Measurements from ENCODE around the gene ZFP36L1.

DNA sequence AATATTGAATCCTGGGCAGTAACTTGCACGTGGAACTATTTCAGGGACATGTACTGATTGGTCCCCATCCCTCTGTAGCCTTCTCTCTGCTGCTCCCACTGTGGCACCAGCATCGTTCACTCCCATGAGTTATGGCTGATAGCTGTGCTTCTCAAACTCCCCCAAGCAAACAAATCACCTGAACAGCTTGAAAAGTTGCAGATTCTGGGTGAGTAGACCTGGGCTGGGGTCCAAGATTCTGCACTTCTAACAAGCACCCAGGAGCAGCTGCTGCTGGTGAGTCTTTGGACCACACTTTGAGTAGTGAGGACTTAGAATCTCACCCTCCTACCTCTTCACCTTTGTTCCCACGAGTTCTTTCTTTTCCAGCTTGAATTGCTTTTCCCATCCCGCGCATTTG, 49.4 kb upstream of the ZFP36L1 start:
- TF ChIP-seq RARB (CRISPR knock-in tag; IDR thresholded peaks at IDR 0.05) (no peak), CSDC2 (CRISPR knock-in tag; IDR thresholded peaks at IDR 0.05) (no peak), GLIS3 (CRISPR knock-in tag; IDR thresholded peaks at IDR 0.05) (no peak), TOX (CRISPR knock-in tag; IDR thresholded peaks at IDR 0.05; ENCODE audit: borderline replicate concordance) (no peak), ZFP3 (CRISPR knock-in tag; IDR thresholded peaks at IDR 0.05) (no peak), ZC3H10 (CRISPR knock-in tag; IDR thresholded peaks at IDR 0.05) (no peak)
- TF ChIP-seq, protein P1, sequence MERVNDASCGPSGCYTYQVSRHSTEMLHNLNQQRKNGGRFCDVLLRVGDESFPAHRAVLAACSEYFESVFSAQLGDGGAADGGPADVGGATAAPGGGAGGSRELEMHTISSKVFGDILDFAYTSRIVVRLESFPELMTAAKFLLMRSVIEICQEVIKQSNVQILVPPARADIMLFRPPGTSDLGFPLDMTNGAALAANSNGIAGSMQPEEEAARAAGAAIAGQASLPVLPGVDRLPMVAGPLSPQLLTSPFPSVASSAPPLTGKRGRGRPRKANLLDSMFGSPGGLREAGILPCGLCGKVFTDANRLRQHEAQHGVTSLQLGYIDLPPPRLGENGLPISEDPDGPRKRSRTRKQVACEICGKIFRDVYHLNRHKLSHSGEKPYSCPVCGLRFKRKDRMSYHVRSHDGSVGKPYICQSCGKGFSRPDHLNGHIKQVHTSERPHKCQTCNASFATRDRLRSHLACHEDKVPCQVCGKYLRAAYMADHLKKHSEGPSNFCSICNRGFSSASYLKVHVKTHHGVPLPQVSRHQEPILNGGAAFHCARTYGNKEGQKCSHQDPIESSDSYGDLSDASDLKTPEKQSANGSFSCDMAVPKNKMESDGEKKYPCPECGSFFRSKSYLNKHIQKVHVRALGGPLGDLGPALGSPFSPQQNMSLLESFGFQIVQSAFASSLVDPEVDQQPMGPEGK (CRISPR knock-in tag; IDR thresholded peaks at IDR 0.05; ENCODE audit: borderline replicate concordance) = no peak

All from SK-N-SH treated with all-trans-retinoic acid at 6 μM for 48 hours (cell line).